Chondrocyte (in vitro differentiated cells): ENCODE measurements around the gene SLC25A10. TPM values are rescaled to one million over a fixed set of nuclear protein-coding genes. Genes with fewer than 3 reads are reported as not detected.

ENCODE experiments used
- DNase-seq: peaks from one replicate; pipeline ENCODE4 v3.0.0; 2021; ENCODE audit warnings: mixed read lengths, low spot score
- H3K27ac Mint-ChIP-seq: one replicate; pipeline ENCODE4 v1.8.0; 2021; ENCODE audit warnings: mild to moderate bottlenecking, moderate library complexity, mixed read lengths; ENCODE audit not compliant: unreplicated experiment
- H3K27me3 Mint-ChIP-seq: 2 replicates; pipeline ENCODE4 v1.8.0; 2021; ENCODE audit warnings: low read depth, mixed read lengths
- H3K36me3 Mint-ChIP-seq: 2 replicates; pipeline ENCODE4 v1.8.0; 2021; ENCODE audit warnings: low read depth, mixed read lengths
- H3K4me1 Mint-ChIP-seq: 2 replicates; pipeline ENCODE4 v1.8.0; 2021; ENCODE audit warnings: low read depth, mild to moderate bottlenecking, mixed read lengths
- H3K4me3 Mint-ChIP-seq: one replicate; pipeline ENCODE4 v1.8.0; 2021; ENCODE audit warnings: mild to moderate bottlenecking, moderate library complexity, mixed read lengths; ENCODE audit not compliant: unreplicated experiment
- H3K9me3 Mint-ChIP-seq: 2 replicates; pipeline ENCODE4 v1.8.0; 2021; ENCODE audit warnings: low read depth, mixed read lengths
- CTCF ChIP-seq: fragments of 200-600 bp; sonication (generic); IDR thresholded peaks from 2 replicates; pipeline ENCODE4 v1.5.0; 2021; ENCODE audit warnings: antibody characterized with exemption, mild to moderate bottlenecking, moderate library complexity
- total RNA-seq: library from RNA; stranded (reverse); gene quantifications from 3 replicates; pipeline ENCODE4 v1.2.1, GENCODE V29; 2021

Gene SLC25A10
- total RNA-seq, 1 donor from 2014 or later, result 5.7 TPM

DNA sequence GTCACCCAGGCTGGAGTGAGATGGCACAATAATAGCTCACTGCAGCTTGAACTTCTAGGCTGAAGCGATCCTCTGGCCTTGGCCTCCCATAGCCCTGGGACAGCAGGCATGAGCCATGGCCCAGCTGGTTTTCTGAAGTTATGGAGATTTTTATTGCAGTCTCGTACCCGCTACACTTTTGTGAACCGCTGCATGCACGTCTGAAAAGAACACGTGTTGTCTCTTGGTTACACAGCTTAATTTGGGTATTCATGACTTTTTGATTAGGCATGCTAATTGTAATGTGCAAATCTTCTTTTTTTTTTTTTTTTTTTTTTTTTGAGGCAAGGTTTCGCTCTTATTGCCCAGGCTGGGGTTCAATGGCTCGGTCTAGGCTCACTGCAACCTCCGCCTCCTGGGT is 13.4 kb downstream of the SLC25A10 start:
- no peak for TF ChIP-seq CTCF
- Mint-ChIP-seq H3K9me3 (no peaks in the 10 kb centered on the region), H3K27ac (no peak overlapping the region), H3K4me3 (no peak overlapping the region), H3K27me3 (peaks cover 7% of the 10 kb centered on the region), H3K4me1 (peaks cover 8% of the 10 kb centered on the region), H3K36me3 (no peaks in the 10 kb centered on the region)
- no peak for DNase-seq

DNA sequence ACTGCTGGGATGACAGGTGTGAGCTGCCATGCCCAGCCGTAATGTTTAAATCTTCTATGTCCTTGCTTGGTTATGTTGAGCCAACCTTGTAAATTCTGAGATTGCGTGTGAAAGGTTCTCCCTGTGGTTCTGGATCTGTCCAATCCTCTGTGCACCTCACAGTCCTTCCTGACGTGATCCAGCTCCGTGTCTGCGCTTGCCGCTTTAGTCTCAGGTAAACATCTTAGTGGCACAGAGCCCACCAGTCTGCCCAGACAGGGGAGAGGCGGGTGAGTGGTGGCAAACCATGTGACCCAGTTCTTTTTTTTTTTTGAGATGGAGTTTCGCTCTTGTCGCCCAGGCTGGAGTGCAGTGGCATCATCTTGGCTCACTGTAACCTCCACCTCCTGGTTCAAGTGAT is 13.9 kb downstream of the SLC25A10 start:
- Mint-ChIP-seq H3K9me3 (no peaks in the 10 kb centered on the region), H3K36me3 (no peaks in the 10 kb centered on the region), H3K4me1 (peaks cover 10% of the 10 kb centered on the region), H3K27me3 (peaks cover 7% of the 10 kb centered on the region), H3K4me3 (no peak overlapping the region), H3K27ac (no peak overlapping the region)
- no peak for DNase-seq
- no peak for TF ChIP-seq CTCF

GRCh38 chr17:81727324-81728031 is 15.4 kb downstream of the SLC25A10 start:
- Mint-ChIP-seq H3K36me3 (no peaks in the 10 kb centered on the region), H3K4me1 (peaks cover 19% of the 10 kb centered on the region), H3K27me3 (peaks cover 7% of the 10 kb centered on the region), H3K4me3 (no peak overlapping the region), H3K27ac (no peak overlapping the region), H3K9me3 (no peaks in the 10 kb centered on the region)
- TF ChIP-seq CTCF, result no peak
- DNase-seq, result no peak

- Mint-ChIP-seq H3K4me1 (peaks cover 15% of the 10 kb centered on the region), H3K4me3 (no peak overlapping the region), H3K27ac (no peak overlapping the region), H3K9me3 (no peaks in the 10 kb centered on the region), H3K27me3 (peaks cover 3% of the 10 kb centered on the region), H3K36me3 (no peaks in the 10 kb centered on the region)
- peak; percentile 95 for DNase-seq
- peak; percentile 92 for TF ChIP-seq CTCF
Observed at GRCh38 chr17:81733507-81734404, 21.7 kb downstream of the SLC25A10 start.

DNA sequence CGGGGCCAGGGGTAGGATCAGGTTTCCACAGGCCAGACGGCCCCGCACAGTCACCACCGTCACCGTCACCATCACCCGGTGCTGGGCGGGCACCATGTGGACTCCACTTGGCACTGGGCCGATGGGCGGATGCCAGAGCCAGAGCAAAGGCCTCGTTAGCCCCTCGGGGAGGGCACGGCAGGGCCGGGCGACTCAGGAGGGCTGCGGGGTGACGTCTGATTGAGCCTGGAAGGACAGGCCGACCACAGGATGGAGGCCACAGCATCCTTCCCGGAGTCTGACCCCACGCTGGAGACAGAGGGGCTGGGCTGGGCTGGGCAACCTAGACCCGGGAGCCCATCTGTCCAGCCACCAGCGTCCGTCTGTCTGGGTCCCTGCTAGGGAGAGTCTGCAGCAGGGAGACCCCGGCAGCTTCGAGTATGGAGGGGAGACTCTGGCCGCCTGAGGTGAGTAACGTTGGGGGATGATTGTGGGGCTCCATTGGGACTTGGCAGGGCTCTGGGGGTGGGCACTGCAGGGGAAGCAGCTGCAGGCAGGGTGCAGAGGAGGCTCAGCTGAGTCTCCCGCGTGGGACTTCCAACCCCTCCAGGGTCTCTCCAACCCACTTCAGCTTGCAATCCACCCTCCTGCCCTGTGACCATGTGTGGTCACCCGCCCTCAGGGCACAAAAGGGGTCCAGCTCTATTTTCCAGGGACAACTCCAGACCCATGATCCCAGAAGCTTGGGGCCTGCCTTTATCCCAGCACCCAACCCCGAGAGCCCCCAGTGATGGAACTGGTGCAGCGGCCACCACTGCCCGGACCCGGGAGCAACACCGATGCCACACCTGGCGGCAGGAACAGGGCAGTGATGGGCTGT is 22.6 kb downstream of the SLC25A10 start:
- H3K4me3 Mint-ChIP-seq, result no peak overlapping the region
- no peak for TF ChIP-seq CTCF
- peaks cover 3% of the 10 kb centered on the region for H3K27me3 Mint-ChIP-seq
- H3K9me3 Mint-ChIP-seq, result no peaks in the 10 kb centered on the region
- DNase-seq, result no peak
- no peak overlapping the region for H3K27ac Mint-ChIP-seq
- no peaks in the 10 kb centered on the region for H3K36me3 Mint-ChIP-seq
- peaks cover 15% of the 10 kb centered on the region for H3K4me1 Mint-ChIP-seq
